GM12875 (cell line): Measurements from ENCODE around the gene CARS2.
"Not testable (repeated sequence)": the region's sequence is repeated elsewhere in the genome, so short reads cannot be mapped to it uniquely, and the experiment has no call there.

Source experiments
- H3K4me3 ChIP-seq: one replicate; pipeline ENCODE4 v1.5.1; 2011; ENCODE audit warnings: low read depth, low read length, control low read depth
- CTCF ChIP-seq: IDR thresholded peaks from 2 replicates; pipeline ENCODE4 v1.5.1; 2011; ENCODE audit warnings: low read depth, mild to moderate bottlenecking, control low read depth, inconsistent platforms, low read length, moderate library complexity, borderline replicate concordance; ENCODE audit not compliant: insufficient read depth

Gene CARS2

DNA sequence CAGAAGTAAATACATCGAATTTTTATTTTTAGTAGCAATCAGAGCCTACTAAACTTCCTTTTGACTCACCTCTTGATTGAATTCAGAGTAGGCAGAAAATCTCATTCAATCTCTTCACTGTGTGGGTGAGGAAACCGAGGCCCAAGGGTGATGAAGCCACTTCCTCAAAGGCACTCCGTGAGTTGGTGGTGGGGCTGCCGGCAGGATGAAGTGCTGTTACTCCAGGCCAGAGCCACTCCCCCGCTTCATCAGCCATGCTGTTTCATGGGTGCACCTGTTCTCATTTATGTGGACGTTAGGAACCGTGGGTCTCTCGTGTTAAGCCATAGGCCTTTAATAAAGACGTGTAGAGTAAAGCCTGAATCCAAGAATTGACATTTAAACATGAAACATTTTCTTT lies 20.8 kb upstream of the CARS2 start:
- H3K4me3 ChIP-seq = no peak overlapping the region
- TF ChIP-seq CTCF = no peak

- not testable (repeated sequence) for H3K4me3 ChIP-seq
Measured at GRCh38 chr13:110726153-110726552, 20.2 kb upstream of the CARS2 start.

DNA sequence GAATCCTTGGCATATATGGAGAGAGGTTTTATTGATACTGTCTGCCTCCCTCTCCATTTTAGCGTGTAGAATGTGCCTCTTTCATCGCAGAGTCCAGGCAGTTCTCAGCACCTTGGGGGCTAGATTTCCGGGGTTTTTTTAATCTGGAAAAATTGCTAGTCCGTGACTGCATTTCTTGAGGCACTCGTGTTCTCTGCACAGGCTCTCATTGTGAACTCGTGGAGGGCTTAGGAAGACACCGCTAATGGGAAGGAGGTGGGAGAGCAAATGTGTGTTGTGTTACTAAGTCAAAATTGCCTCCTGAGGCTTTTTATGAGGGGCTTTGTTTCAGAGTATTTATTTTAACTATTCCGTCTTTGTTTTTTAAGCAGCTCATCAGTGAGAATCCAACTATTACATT lies 17.7 kb upstream of the CARS2 start:
- no peak for TF ChIP-seq CTCF
- no peak overlapping the region for H3K4me3 ChIP-seq

- H3K4me3 ChIP-seq = no peak overlapping the region
- TF ChIP-seq CTCF = no peak
Measured at GRCh38 chr13:110722971-110723370, 17.1 kb upstream of the CARS2 start.

GRCh38 chr13:110719036-110719710 lies 13.3 kb upstream of the CARS2 start:
- TF ChIP-seq CTCF = no peak
- H3K4me3 ChIP-seq = no peak overlapping the region

GRCh38 chr13:110716247-110716515 lies 10.3 kb upstream of the CARS2 start:
- peak overlapping the region; percentile 95 for H3K4me3 ChIP-seq
- no peak for TF ChIP-seq CTCF

DNA sequence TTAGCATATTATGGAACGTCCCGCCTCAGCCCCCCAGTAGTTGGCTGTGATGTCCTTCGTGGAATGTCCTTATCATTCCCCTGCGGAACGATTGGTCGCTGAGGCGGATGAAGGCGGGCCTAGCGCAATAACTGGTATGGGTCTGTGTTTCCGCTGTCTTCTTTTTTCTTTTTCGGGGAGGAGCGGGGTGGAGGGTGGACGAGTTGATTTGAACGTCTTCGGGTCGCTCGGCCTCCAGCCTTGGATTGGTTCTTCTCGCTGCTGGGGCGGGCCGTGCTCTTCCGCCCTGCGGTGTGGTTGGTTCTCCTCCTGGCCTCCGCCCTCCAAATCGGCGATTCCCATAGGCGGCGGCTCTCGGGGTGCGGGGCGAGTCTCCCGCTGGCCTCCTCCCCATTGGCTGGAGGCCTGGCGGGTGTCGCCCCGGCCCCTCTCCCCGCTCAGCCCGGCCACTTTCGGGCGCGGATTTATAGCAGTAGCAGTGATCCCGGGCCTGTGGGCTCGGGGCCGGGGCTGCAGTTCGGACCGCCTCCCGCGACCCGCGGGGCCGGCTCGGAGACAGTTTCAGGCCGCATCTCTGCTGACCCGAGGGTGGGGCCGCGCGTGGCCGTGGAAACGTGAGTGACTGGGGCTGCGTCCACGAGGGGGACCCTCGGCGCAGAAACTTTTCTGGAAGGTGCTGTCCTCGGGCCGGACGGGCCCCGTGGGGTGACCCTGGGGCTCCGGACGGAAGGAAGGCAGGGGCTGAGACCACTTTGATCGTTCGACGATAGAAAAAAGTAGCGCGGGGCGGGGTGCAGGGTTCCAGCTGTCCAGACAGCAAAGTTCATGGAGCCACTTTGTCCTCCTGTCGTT lies 9.7 kb upstream of the CARS2 start:
- H3K4me3 ChIP-seq = peak overlapping the region; percentile 95
- TF ChIP-seq CTCF = peak; percentile 26; the same call in 1 of the 2 replicates
